PFSK-1 (cell line): Measurements from ENCODE around the gene JAG1.

Source experiments
- FOXP2 ChIP-seq: optimal IDR thresholded peaks from 2 replicates; pipeline ENCODE3; 2011; ENCODE audit warnings: borderline replicate concordance, control low read depth, inconsistent platforms; ENCODE audit not compliant: insufficient read depth; ENCODE audit errors: extremely low read length, extremely low read depth
- POLR2AphosphoS5 ChIP-seq: IDR thresholded peaks from 2 replicates; pipeline ENCODE4 v1.6.1; 2012; ENCODE audit warnings: low read depth, mild to moderate bottlenecking, control low read depth, low read length, moderate library complexity
- REST ChIP-seq, 2 experiments: IDR thresholded peaks; 2 replicates each; pipeline versions ENCODE4 v1.6.1 to v1.8.0; 2011 to 2012; ENCODE audit warnings: low read depth in 2 of 2, low read length in 2 of 2, control low read depth in 1 of 2, inconsistent platforms in 1 of 2, mild to moderate bottlenecking in 1 of 2, moderate library complexity in 1 of 2; ENCODE audit not compliant: insufficient read depth in 1 of 2
- SIN3A ChIP-seq: IDR thresholded peaks from 2 replicates; pipeline ENCODE4 v1.6.1; 2012; ENCODE audit warnings: mild to moderate bottlenecking, low read length, moderate library complexity, borderline replicate concordance; ENCODE audit not compliant: insufficient read depth
- TAF1 ChIP-seq: IDR thresholded peaks from 2 replicates; pipeline ENCODE4 v1.6.1; 2012; ENCODE audit warnings: low read length, control low read depth, borderline replicate concordance; ENCODE audit not compliant: insufficient read depth

The JAG1 gene

GRCh38 chr20:10680571-10680970 lies 6.8 kb upstream of the JAG1 start:
- TF ChIP-seq REST (IDR thresholded peaks at IDR 0.05; ENCODE audit: insufficient read depth in 1 of 2, low read depth in 2 of 2, low read length in 2 of 2) (no peak), POLR2AphosphoS5 (no peak), SIN3A (no peak), TAF1 (no peak)

- TF ChIP-seq FOXP2 (no peak), REST (IDR thresholded peaks at IDR 0.05; ENCODE audit: insufficient read depth in 1 of 2, low read depth in 2 of 2, low read length in 2 of 2) (no peak), POLR2AphosphoS5 (no peak), TAF1 (no peak), SIN3A (no peak)
Observed at GRCh38 chr20:10679269-10679668, 5.5 kb upstream of the JAG1 start.

- no peak for TF ChIP-seq TAF1
- TF ChIP-seq POLR2AphosphoS5, result no peak
- TF ChIP-seq SIN3A, result no peak
- TF ChIP-seq FOXP2, result no peak
- no peak for TF ChIP-seq REST (IDR thresholded peaks at IDR 0.05; ENCODE audit: insufficient read depth in 1 of 2, low read depth in 2 of 2, low read length in 2 of 2)
Observed at GRCh38 chr20:10676518-10676917, 2.7 kb upstream of the JAG1 start.

- TF ChIP-seq POLR2AphosphoS5 (no peak), FOXP2 (no peak), SIN3A (no peak), TAF1 (no peak), REST (IDR thresholded peaks at IDR 0.05; ENCODE audit: insufficient read depth in 1 of 2, low read depth in 2 of 2, low read length in 2 of 2) (no peak)
Observed at GRCh38 chr20:10675450-10675848, 1.6 kb upstream of the JAG1 start.

DNA sequence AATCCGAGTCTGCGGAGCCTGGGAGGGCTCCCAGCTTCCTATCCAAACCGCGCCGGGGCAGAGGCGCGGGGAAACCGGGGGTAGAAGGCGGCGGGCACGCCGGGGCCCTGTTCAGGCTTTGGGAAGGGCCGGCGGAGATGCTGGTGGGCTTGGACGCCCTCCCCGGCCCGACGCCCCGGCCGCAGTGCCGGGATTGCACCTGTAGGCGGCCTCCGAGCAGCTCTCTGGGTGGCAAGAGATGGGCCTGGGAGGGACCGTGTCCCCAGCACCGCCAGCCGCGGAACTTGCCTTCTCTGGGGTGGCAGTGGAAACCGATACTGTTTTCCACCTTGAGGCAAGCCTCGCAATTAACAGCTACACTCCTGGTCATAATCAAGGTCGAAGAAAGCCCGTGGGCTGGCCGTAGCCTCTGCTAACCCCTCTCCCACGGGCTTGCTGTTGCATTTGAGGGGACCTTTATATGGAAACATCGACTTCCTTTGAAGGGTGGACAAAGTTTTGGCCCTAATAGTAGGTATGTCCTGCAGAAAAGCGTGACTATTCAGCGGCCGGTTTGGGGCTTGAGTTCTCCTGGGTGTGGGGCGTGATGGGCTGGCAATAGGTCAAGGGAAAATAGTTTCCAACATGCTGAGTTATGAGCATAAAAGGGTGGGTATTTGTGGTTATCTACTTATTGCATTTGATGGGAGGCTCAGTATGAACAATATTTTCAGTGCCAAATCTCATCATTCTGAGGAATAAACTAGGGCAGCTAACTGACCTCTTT lies 1.1 kb upstream of the JAG1 start:
- no peak for TF ChIP-seq TAF1
- peak; percentile 53 for TF ChIP-seq FOXP2
